ENCODE results near the gene ISOC2. TPM values are rescaled to one million over a fixed set of nuclear protein-coding genes. Genes with fewer than 3 reads are reported as not detected.

Gene ISOC2, protein sequence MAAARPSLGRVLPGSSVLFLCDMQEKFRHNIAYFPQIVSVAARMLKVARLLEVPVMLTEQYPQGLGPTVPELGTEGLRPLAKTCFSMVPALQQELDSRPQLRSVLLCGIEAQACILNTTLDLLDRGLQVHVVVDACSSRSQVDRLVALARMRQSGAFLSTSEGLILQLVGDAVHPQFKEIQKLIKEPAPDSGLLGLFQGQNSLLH
- 36.3 to 64.0 TPM (median 58.6 TPM) in 5 replicates for total RNA-seq (2022; extraction: Qiagen RNA extraction; ENCODE audit: low read depth)

GRCh38 chr19:55461259-55461973 is at the start of gene ISOC2:
Gene ISOC2 (minus strand): TSS chr19:55461642. CDS start chr19:55456486, 5,156 bp downstream.

GRCh38 chr19:55487924-55488687 is 26.7 kb upstream of the ISOC2 start, which contains the start of gene SSC5D:
Gene SSC5D (plus strand): TSS chr19:55488436. CDS start chr19:55488590, 154 bp downstream.

DNA sequence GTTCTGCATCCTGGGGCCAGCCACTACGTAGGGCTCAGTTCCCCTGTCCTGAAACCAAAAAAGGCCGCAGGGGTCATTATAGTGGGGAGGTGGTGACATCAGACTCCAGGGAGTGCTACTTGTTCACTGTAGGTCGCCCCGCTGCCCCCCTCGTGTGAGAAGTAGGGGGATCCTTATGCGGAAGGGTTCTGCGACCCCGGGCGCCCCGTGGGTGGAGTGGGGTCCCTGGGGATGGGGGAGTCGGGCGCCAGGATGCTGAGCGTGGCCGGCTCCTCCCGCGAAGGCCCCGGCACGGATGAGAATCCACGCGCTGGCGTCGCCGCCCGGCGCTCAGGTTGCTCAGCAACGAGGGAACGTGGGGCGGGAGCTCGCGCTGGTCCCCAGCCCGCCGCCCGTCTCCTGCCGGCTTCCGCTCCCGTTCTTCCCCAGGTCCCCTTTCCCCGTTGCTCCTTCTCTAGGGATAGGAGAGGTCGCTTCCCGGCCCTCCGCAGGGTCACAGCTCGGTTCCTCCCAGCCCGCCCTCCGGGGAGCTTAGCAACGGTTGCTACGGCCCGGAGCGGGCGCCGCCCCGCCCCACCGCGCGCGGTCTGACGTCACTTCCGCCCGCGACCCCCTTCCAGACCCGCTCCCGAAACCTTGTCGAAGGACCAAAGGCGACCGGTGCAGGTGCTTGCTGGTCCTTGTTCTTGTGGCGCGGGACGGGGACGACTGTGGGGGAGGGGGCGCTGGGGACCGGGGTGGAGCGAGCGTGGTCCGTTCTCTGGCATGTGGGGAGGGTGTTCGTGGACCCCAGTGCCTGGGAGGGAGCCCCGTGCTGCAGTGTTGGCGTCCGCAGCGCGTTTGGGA is 23.4 kb upstream of the ISOC2 start, which contains the start of gene NAT14:
Gene NAT14 (plus strand): TSS at position 596 of the 846 bp plus-strand sequence. CDS start 521 bp downstream, outside the sequence.

DNA sequence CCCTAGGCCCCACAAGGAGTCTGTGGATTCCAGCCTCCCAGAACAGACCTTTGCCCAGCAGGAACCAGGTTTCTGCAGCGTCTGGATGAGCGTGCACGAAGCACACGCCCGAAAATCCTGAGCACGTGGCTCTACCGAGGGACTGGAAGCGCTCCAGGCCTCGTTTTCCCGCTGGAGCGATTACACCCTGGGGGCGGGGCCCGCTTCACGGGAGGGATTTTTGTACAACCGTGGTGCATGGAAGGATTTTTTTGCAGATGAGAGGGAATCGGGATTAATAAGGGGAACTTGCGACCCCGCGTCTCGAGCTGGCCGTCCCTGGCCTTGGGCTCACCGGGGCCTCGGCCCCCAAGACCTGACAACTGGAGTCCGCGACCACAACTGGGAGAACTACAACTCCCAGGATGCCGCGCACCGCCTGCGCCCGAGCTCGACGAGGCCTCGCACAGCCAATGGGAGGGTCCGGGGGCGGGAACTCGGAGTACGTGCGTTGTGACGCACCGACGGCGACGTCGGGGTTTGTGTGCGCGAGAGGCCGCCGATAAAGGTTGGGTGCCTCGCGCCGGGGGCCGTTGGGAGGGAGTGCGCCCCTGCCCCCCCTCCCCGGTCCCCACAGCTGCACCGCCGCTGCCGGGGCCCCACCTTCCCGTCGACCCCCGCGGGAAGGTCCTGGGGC is 14.8 kb upstream of the ISOC2 start, which contains the start of gene ZNF628:
Gene ZNF628 (plus strand): TSS at position 518 of the 676 bp plus-strand sequence. CDS start 3,294 bp downstream, outside the sequence.

GRCh38 chr19:55464662-55465054 is 3.2 kb upstream of the ISOC2 start, which contains the start of gene C19orf85:
Gene C19orf85 (minus strand): TSS chr19:55464751. CDS start chr19:55464554, 197 bp downstream.

GRCh38 chr19:55443045-55443823 is 18.2 kb downstream of the ISOC2 start, which contains the start of gene SHISA7:
Gene SHISA7 (minus strand): TSS chr19:55443300. CDS start chr19:55442863, 437 bp downstream.

GRCh38 chr19:55407550-55407799 is 54.0 kb downstream of the ISOC2 start, which contains the start of gene UBE2S:
Gene UBE2S (minus strand): TSS chr19:55407788. CDS start chr19:55407589, 199 bp downstream.

Other genes starting within 250 kb of the ISOC2 start
- gene TMEM86B, start 232.9 kb downstream of the ISOC2 start, total RNA-seq (2022; extraction: Qiagen RNA extraction; ENCODE audit: low read depth): 2.2 to 5.4 TPM (median 4.8 TPM) in 5 replicates
- gene PPP6R1, start 202.6 kb downstream of the ISOC2 start, total RNA-seq (2022; extraction: Qiagen RNA extraction; ENCODE audit: low read depth): 64.6 to 131 TPM (median 118 TPM) in 5 replicates
- gene HSPBP1, start 181.5 kb downstream of the ISOC2 start, total RNA-seq (2022; extraction: Qiagen RNA extraction; ENCODE audit: low read depth): 122 to 147 TPM (median 138 TPM) in 5 replicates
- gene BRSK1, start 177.6 kb downstream of the ISOC2 start, total RNA-seq (2022; extraction: Qiagen RNA extraction; ENCODE audit: low read depth): 3.2 to 5.1 TPM (median 4.6 TPM) in 5 replicates
- not detected in 5 replicates for gene TMEM150B, start 136.3 kb downstream of the ISOC2 start, total RNA-seq (2022; extraction: Qiagen RNA extraction; ENCODE audit: low read depth)
- gene KMT5C, start 121.8 kb downstream of the ISOC2 start, total RNA-seq (2022; extraction: Qiagen RNA extraction; ENCODE audit: low read depth): 3.1 to 9.0 TPM (median 8.2 TPM) in 5 replicates
- 1.2 to 7.0 TPM (median 1.4 TPM) in 5 replicates for gene COX6B2, start 106.9 kb downstream of the ISOC2 start, total RNA-seq (2022; extraction: Qiagen RNA extraction; ENCODE audit: low read depth)
- gene GARIN5B, start 98.4 kb downstream of the ISOC2 start, total RNA-seq (2022; extraction: Qiagen RNA extraction; ENCODE audit: low read depth): 0.11 to 0.42 TPM (median 0.18 TPM) in 4 of 5 replicates, not detected in the other
- 20.8 to 42.0 TPM (median 26.5 TPM) in 5 replicates for gene IL11, start 91.2 kb downstream of the ISOC2 start, total RNA-seq (2022; extraction: Qiagen RNA extraction; ENCODE audit: low read depth)
- gene TMEM190, start 84.8 kb downstream of the ISOC2 start, total RNA-seq (2022; extraction: Qiagen RNA extraction; ENCODE audit: low read depth): 1.2 to 2.3 TPM (median 1.3 TPM) in 5 replicates
- gene TMEM238, start 77.3 kb downstream of the ISOC2 start, total RNA-seq (2022; extraction: Qiagen RNA extraction; ENCODE audit: low read depth): 2.3 to 14.6 TPM (median 11.3 TPM) in 5 replicates
- gene RPL28, start 75.7 kb downstream of the ISOC2 start, total RNA-seq (2022; extraction: Qiagen RNA extraction; ENCODE audit: low read depth): 2,333 to 3,419 TPM (median 2,681 TPM) in 5 replicates
- gene UBE2S, start 53.9 kb downstream of the ISOC2 start, total RNA-seq (2022; extraction: Qiagen RNA extraction; ENCODE audit: low read depth): 317 to 626 TPM (median 479 TPM) in 5 replicates
- gene SHISA7, start 18.3 kb downstream of the ISOC2 start, total RNA-seq (2022; extraction: Qiagen RNA extraction; ENCODE audit: low read depth): not detected in 5 replicates
- not detected in 5 replicates for gene C19orf85, start 3.1 kb upstream of the ISOC2 start, total RNA-seq (2022; extraction: Qiagen RNA extraction; ENCODE audit: low read depth)
- 2.7 to 8.8 TPM (median 6.9 TPM) in 5 replicates for gene ZNF628, start 15.0 kb upstream of the ISOC2 start, total RNA-seq (2022; extraction: Qiagen RNA extraction; ENCODE audit: low read depth)
- 32.8 to 59.9 TPM (median 49.9 TPM) in 5 replicates for gene NAT14, start 23.5 kb upstream of the ISOC2 start, total RNA-seq (2022; extraction: Qiagen RNA extraction; ENCODE audit: low read depth)
- gene SSC5D, start 26.8 kb upstream of the ISOC2 start, total RNA-seq (2022; extraction: Qiagen RNA extraction; ENCODE audit: low read depth): 0.69 to 1.2 TPM (median 0.82 TPM) in 5 replicates
- gene SBK2, start 75.5 kb upstream of the ISOC2 start, total RNA-seq (2022; extraction: Qiagen RNA extraction; ENCODE audit: low read depth): 0.61 to 2.5 TPM (median 2.0 TPM) in 5 replicates
- 0.44 to 1.5 TPM (median 1.5 TPM) in 5 replicates for gene SBK3, start 83.9 kb upstream of the ISOC2 start, total RNA-seq (2022; extraction: Qiagen RNA extraction; ENCODE audit: low read depth)
- 14.9 to 40.1 TPM (median 32.3 TPM) in 5 replicates for gene ZNF579, start 119.2 kb upstream of the ISOC2 start, total RNA-seq (2022; extraction: Qiagen RNA extraction; ENCODE audit: low read depth)
- gene FIZ1, start 137.9 kb upstream of the ISOC2 start, total RNA-seq (2022; extraction: Qiagen RNA extraction; ENCODE audit: low read depth): 17.5 to 25.7 TPM (median 24.4 TPM) in 5 replicates
- gene ZNF524, start 138.6 kb upstream of the ISOC2 start, total RNA-seq (2022; extraction: Qiagen RNA extraction; ENCODE audit: low read depth): 5.5 to 21.0 TPM (median 18.9 TPM) in 5 replicates
- gene ZNF865, start 144.0 kb upstream of the ISOC2 start, total RNA-seq (2022; extraction: Qiagen RNA extraction; ENCODE audit: low read depth): 5.4 to 14.2 TPM (median 13.0 TPM) in 5 replicates
- gene ZNF784, start 162.9 kb upstream of the ISOC2 start, total RNA-seq (2022; extraction: Qiagen RNA extraction; ENCODE audit: low read depth): 4.2 to 6.8 TPM (median 6.3 TPM) in 5 replicates
- gene ZNF580, start 179.4 kb upstream of the ISOC2 start, total RNA-seq (2022; extraction: Qiagen RNA extraction; ENCODE audit: low read depth): 28.5 to 56.8 TPM (median 53.1 TPM) in 5 replicates
- gene ZNF581, start 182.0 kb upstream of the ISOC2 start, total RNA-seq (2022; extraction: Qiagen RNA extraction; ENCODE audit: low read depth): 30.4 to 50.5 TPM (median 46.8 TPM) in 5 replicates
- gene CCDC106, start 186.6 kb upstream of the ISOC2 start, total RNA-seq (2022; extraction: Qiagen RNA extraction; ENCODE audit: low read depth): 12.8 to 19.3 TPM (median 18.8 TPM) in 5 replicates
- 185 to 322 TPM (median 309 TPM) in 5 replicates for gene U2AF2, start 193.4 kb upstream of the ISOC2 start, total RNA-seq (2022; extraction: Qiagen RNA extraction; ENCODE audit: low read depth)
- 96.1 to 229 TPM (median 208 TPM) in 5 replicates for gene EPN1, start 213.6 kb upstream of the ISOC2 start, total RNA-seq (2022; extraction: Qiagen RNA extraction; ENCODE audit: low read depth)